SHP77 treated with DMSO at 0.1 percent for 48 hours (cell line): Measurements from ENCODE around the gene CCDC126.
"Not testable (repeated sequence)": the region's sequence is repeated elsewhere in the genome, so short reads cannot be mapped to it uniquely, and the experiment has no call there.

Experiments
- DNase-seq: peaks from one replicate; lab custom pipeline; 2025; lab: John Stamatoyannopoulos, UW

CCDC126 gene

GRCh38 chr7:23628370-23628769, 31.2 kb downstream of the CCDC126 start:
- no peak for DNase-seq

GRCh38 chr7:23633417-23633816, 36.2 kb downstream of the CCDC126 start:
- DNase-seq = no peak

GRCh38 chr7:23645822-23646221, 48.6 kb downstream of the CCDC126 start:
- DNase-seq = no peak

GRCh38 chr7:23653942-23654341, 56.8 kb downstream of the CCDC126 start:
- DNase-seq = no peak

GRCh38 chr7:23654508-23654907, 57.3 kb downstream of the CCDC126 start:
- no peak for DNase-seq

- DNase-seq = no peak
Measured at GRCh38 chr7:23655433-23655832, 58.3 kb downstream of the CCDC126 start.

GRCh38 chr7:23658831-23659427, 61.7 kb downstream of the CCDC126 start:
- DNase-seq = no peak

GRCh38 chr7:23661385-23661784, 64.2 kb downstream of the CCDC126 start:
- no peak for DNase-seq

GRCh38 chr7:23662124-23662983, 65.2 kb downstream of the CCDC126 start:
- no peak for DNase-seq

GRCh38 chr7:23662984-23663313, 65.8 kb downstream of the CCDC126 start:
- DNase-seq = no peak

GRCh38 chr7:23664122-23664521, 66.9 kb downstream of the CCDC126 start:
- no peak for DNase-seq

GRCh38 chr7:23672033-23672432, 74.9 kb downstream of the CCDC126 start:
- no peak for DNase-seq

- DNase-seq = peak; percentile 77
Measured at GRCh38 chr7:23679898-23680413, 82.8 kb downstream of the CCDC126 start, which contains the start of gene FAM221A. Gene FAM221A, plus strand, starts transcription at chr7:23680199. Its CDS starts 20 bp downstream, at chr7:23680219.

- DNase-seq = peak; percentile 72
Measured at GRCh38 chr7:23680414-23681405, 83.5 kb downstream of the CCDC126 start.

GRCh38 chr7:23684041-23684440, 86.9 kb downstream of the CCDC126 start:
- not testable (repeated sequence) for DNase-seq

GRCh38 chr7:23685731-23686130, 88.5 kb downstream of the CCDC126 start:
- DNase-seq = no peak

GRCh38 chr7:23687011-23687410, 89.8 kb downstream of the CCDC126 start:
- no peak for DNase-seq

GRCh38 chr7:23689165-23689564, 92.0 kb downstream of the CCDC126 start:
- DNase-seq = no peak

- DNase-seq = no peak
Measured at GRCh38 chr7:23691320-23691719, 94.1 kb downstream of the CCDC126 start.

GRCh38 chr7:23693224-23693623, 96.0 kb downstream of the CCDC126 start:
- no peak for DNase-seq
